ENCODE results near the gene LSAMP.

Gene LSAMP

DNA sequence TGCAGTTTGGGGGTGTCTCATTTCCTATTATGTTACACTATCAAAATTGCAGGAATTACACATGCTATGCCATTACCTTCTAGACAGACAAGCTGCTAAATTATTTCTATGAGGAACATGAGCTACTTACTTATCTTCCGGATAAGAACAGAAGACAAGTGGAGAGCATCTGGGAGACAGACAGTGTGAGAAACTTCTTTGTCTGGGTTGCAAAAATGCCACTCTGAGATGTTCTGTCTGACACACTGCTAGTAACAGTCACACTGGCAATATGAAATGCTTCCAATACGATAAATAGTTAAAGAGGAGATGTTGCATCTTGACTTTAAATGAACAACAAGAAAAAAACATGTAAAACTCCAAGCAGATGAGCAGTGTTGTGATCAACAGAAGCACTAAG is 40.1 kb downstream of the LSAMP start:
- H3K9me3 ChIP-seq (ENCODE audit: insufficient read depth, low read length, severe bottlenecking), result no peaks in the 10 kb centered on the region
- H3K27ac ChIP-seq (ENCODE audit: low read length), result no peak overlapping the region
- no peak overlapping the region for H3K4me2 ChIP-seq (ENCODE audit: insufficient read depth, low read length)
- H3K4me1 ChIP-seq (ENCODE audit: insufficient read depth, low read length), result no peaks in the 10 kb centered on the region
- no peak for DNase-seq
- H3K27me3 ChIP-seq (ENCODE audit: insufficient read depth, low read length, poor library complexity), result no peaks in the 10 kb centered on the region
- H2AFZ ChIP-seq (ENCODE audit: low read depth, low read length), result no peak overlapping the region
- H3K4me3 ChIP-seq (ENCODE audit: low read depth in 1 of 2, low read length in 2 of 2), result no peak overlapping the region
- no peak for TF ChIP-seq EZH2 (IDR thresholded peaks at IDR 0.05; ENCODE audit: borderline replicate concordance, low read depth, low read length, severe bottlenecking)
- TF ChIP-seq, protein P1, sequence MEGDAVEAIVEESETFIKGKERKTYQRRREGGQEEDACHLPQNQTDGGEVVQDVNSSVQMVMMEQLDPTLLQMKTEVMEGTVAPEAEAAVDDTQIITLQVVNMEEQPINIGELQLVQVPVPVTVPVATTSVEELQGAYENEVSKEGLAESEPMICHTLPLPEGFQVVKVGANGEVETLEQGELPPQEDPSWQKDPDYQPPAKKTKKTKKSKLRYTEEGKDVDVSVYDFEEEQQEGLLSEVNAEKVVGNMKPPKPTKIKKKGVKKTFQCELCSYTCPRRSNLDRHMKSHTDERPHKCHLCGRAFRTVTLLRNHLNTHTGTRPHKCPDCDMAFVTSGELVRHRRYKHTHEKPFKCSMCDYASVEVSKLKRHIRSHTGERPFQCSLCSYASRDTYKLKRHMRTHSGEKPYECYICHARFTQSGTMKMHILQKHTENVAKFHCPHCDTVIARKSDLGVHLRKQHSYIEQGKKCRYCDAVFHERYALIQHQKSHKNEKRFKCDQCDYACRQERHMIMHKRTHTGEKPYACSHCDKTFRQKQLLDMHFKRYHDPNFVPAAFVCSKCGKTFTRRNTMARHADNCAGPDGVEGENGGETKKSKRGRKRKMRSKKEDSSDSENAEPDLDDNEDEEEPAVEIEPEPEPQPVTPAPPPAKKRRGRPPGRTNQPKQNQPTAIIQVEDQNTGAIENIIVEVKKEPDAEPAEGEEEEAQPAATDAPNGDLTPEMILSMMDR (IDR thresholded peaks at IDR 0.05; ENCODE audit: borderline replicate concordance, extremely low read depth, low read length, poor library complexity, severe bottlenecking), result no peak
- no peaks in the 10 kb centered on the region for H3K79me2 ChIP-seq (ENCODE audit: insufficient read depth, low read length)
- ATAC-seq (ENCODE audit: insufficient read depth, low read depth), result no peak
- H3K36me3 ChIP-seq (ENCODE audit: insufficient read depth, low read length), result no peaks in the 10 kb centered on the region
- no peak overlapping the region for H3K9ac ChIP-seq (ENCODE audit: low read depth, low read length)
- no peaks in the 10 kb centered on the region for H4K20me1 ChIP-seq (ENCODE audit: insufficient read depth, low read length)

DNA sequence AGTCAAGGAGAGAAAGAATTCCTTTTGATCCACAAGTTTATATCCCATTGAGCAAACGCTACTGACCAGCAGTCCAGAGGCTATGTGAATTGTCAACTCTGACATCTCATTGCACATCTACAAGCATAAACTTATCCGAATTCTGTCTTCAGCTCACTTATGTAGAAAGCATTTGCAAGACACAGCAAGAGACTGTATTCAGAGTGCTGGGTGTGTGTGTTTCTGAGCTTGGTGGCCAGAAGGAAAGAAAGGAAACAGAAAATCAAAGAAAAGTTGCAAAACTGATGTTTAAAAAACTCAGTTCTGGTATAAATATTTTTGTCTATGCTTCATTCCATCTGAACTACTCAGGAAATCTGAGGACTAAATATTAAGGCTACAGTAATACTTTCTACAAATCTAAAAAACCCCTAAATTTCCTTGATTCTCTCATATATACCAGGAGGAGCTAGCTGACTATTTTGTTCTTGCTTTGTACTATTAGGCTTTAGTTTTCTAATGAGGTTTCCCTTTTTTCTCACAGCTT is 45.5 kb downstream of the LSAMP start:
- Histone ChIP-seq H3K4me1 (ENCODE audit: insufficient read depth, low read length) (no peaks in the 10 kb centered on the region), H3K36me3 (ENCODE audit: insufficient read depth, low read length) (no peaks in the 10 kb centered on the region), H3K4me2 (ENCODE audit: insufficient read depth, low read length) (no peak overlapping the region), H3K4me3 (ENCODE audit: low read depth in 1 of 2, low read length in 2 of 2) (no peak overlapping the region), H3K27ac (ENCODE audit: low read length) (no peak overlapping the region), H3K9me3 (ENCODE audit: insufficient read depth, low read length, severe bottlenecking) (no peaks in the 10 kb centered on the region), H2AFZ (ENCODE audit: low read depth, low read length) (no peak overlapping the region), H3K9ac (ENCODE audit: low read depth, low read length) (no peak overlapping the region), H3K79me2 (ENCODE audit: insufficient read depth, low read length) (no peaks in the 10 kb centered on the region), H4K20me1 (ENCODE audit: insufficient read depth, low read length) (no peaks in the 10 kb centered on the region), H3K27me3 (ENCODE audit: insufficient read depth, low read length, poor library complexity) (no peaks in the 10 kb centered on the region)
- no peak for TF ChIP-seq EZH2 (IDR thresholded peaks at IDR 0.05; ENCODE audit: borderline replicate concordance, low read depth, low read length, severe bottlenecking)
- TF ChIP-seq, protein P1 (IDR thresholded peaks at IDR 0.05; ENCODE audit: borderline replicate concordance, extremely low read depth, low read length, poor library complexity, severe bottlenecking), result no peak
- DNase-seq, result no peak
- no peak for ATAC-seq (ENCODE audit: insufficient read depth, low read depth)

DNA sequence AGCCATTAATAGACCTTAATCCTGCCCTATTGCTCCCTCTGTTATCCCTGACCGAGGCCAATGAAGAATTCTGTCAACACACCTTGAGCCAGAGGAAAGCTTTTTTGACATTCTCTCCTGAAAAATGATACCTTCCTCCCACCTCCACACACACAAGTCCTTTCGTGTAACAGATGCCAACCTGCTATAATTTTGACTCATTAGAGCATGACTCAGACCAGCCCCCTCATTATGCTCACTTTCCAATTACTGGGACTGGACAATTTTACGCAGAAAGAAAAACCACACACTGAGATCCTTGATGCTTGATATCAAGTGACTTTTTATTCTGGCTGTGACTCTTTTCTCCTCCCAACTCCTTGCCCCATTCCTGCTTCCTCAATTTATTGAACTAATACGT is 50.9 kb downstream of the LSAMP start:
- peaks cover 10% of the 10 kb centered on the region for H3K9me3 ChIP-seq (ENCODE audit: insufficient read depth, low read length, severe bottlenecking)
- no peak for TF ChIP-seq EZH2 (IDR thresholded peaks at IDR 0.05; ENCODE audit: borderline replicate concordance, low read depth, low read length, severe bottlenecking)
- TF ChIP-seq, protein P1 (IDR thresholded peaks at IDR 0.05; ENCODE audit: borderline replicate concordance, extremely low read depth, low read length, poor library complexity, severe bottlenecking), result no peak
- no peak overlapping the region for H2AFZ ChIP-seq (ENCODE audit: low read depth, low read length)
- no peaks in the 10 kb centered on the region for H4K20me1 ChIP-seq (ENCODE audit: insufficient read depth, low read length)
- no peaks in the 10 kb centered on the region for H3K79me2 ChIP-seq (ENCODE audit: insufficient read depth, low read length)
- no peak overlapping the region for H3K4me3 ChIP-seq (ENCODE audit: low read depth in 1 of 2, low read length in 2 of 2)
- H3K4me1 ChIP-seq (ENCODE audit: insufficient read depth, low read length), result no peaks in the 10 kb centered on the region
- H3K9ac ChIP-seq (ENCODE audit: low read depth, low read length), result no peak overlapping the region
- no peak for ATAC-seq (ENCODE audit: insufficient read depth, low read depth)
- H3K36me3 ChIP-seq (ENCODE audit: insufficient read depth, low read length), result no peaks in the 10 kb centered on the region
- H3K27ac ChIP-seq (ENCODE audit: low read length), result no peak overlapping the region
- DNase-seq, result no peak
- no peak overlapping the region for H3K4me2 ChIP-seq (ENCODE audit: insufficient read depth, low read length)
- no peaks in the 10 kb centered on the region for H3K27me3 ChIP-seq (ENCODE audit: insufficient read depth, low read length, poor library complexity)

DNA sequence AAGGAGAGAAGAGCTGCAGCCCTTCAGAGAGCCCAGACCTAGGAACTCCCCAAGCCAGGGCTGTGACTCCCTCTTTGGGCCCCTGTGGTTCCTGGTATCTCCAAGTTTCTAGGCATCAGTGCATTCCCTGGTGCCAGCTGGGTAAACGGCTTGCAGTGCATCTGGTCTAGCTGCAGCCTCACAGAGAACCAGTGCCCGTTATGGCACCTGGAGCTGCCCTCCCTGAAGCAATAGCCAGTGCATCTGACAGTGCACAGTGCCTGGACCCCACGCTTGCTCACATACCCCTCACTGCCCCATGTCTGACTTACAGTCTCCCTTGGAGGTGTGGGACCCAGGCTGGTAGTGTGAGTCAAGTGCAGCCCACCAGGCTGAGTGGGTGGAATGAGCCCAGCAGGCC is 52.1 kb downstream of the LSAMP start:
- no peak for TF ChIP-seq EZH2 (IDR thresholded peaks at IDR 0.05; ENCODE audit: borderline replicate concordance, low read depth, low read length, severe bottlenecking)
- TF ChIP-seq, protein P1 (IDR thresholded peaks at IDR 0.05; ENCODE audit: borderline replicate concordance, extremely low read depth, low read length, poor library complexity, severe bottlenecking), result no peak
- H3K9ac ChIP-seq (ENCODE audit: low read depth, low read length), result no peak overlapping the region
- H2AFZ ChIP-seq (ENCODE audit: low read depth, low read length), result no peak overlapping the region
- ATAC-seq (ENCODE audit: insufficient read depth, low read depth) (no peak), DNase-seq (no peak)
- H3K4me3 ChIP-seq (ENCODE audit: low read depth in 1 of 2, low read length in 2 of 2), result no peak overlapping the region
- H3K27ac ChIP-seq (ENCODE audit: low read length), result no peak overlapping the region
- H3K79me2 ChIP-seq (ENCODE audit: insufficient read depth, low read length), result no peaks in the 10 kb centered on the region
- H3K4me2 ChIP-seq (ENCODE audit: insufficient read depth, low read length), result no peak overlapping the region
- no peaks in the 10 kb centered on the region for H3K4me1 ChIP-seq (ENCODE audit: insufficient read depth, low read length)
- H4K20me1 ChIP-seq (ENCODE audit: insufficient read depth, low read length), result no peaks in the 10 kb centered on the region
- no peaks in the 10 kb centered on the region for H3K36me3 ChIP-seq (ENCODE audit: insufficient read depth, low read length)
- peaks cover 10% of the 10 kb centered on the region for H3K9me3 ChIP-seq (ENCODE audit: insufficient read depth, low read length, severe bottlenecking)
- no peaks in the 10 kb centered on the region for H3K27me3 ChIP-seq (ENCODE audit: insufficient read depth, low read length, poor library complexity)

All from DND-41 (cell line).